NCI-H2029 treated with DMSO at 0.1 percent for 48 hours (cell line): ENCODE measurements around the gene RNASE8.

Source experiments
- DNase-seq: peaks from one replicate; lab custom pipeline; 2025; lab: John Stamatoyannopoulos, UW

RNASE8 gene

GRCh38 chr14:21092273-21093011, 34.8 kb downstream of the RNASE8 start:
- DNase-seq = no peak

- DNase-seq = no peak
These were observed 35.4 kb downstream of the RNASE8 start for GRCh38 chr14:21093018-21093417.

- no peak for DNase-seq
These were observed 36.4 kb downstream of the RNASE8 start for GRCh38 chr14:21093769-21094681.

- DNase-seq = no peak
These were observed 38.0 kb downstream of the RNASE8 start for GRCh38 chr14:21095430-21096205.

GRCh38 chr14:21096438-21096837, 38.8 kb downstream of the RNASE8 start:
- no peak for DNase-seq

GRCh38 chr14:21096978-21097635, 39.5 kb downstream of the RNASE8 start:
- DNase-seq = no peak

GRCh38 chr14:21097636-21098075, 40.0 kb downstream of the RNASE8 start:
- no peak for DNase-seq

- no peak for DNase-seq
These were observed 40.7 kb downstream of the RNASE8 start, which contains the start of gene ZNF219 for GRCh38 chr14:21098076-21098891. Gene ZNF219, minus strand, starts transcription at chr14:21098655. Its CDS starts 5,064 bp downstream, at chr14:21093591.

- no peak for DNase-seq
These were observed 41.4 kb downstream of the RNASE8 start for GRCh38 chr14:21098892-21099595.

GRCh38 chr14:21099596-21099985, 42.0 kb downstream of the RNASE8 start:
- no peak for DNase-seq

GRCh38 chr14:21100931-21101330, 43.3 kb downstream of the RNASE8 start, which contains the start of gene TMEM253:
Gene TMEM253, plus strand, starts transcription at chr14:21101066. Its CDS starts 278 bp downstream, at chr14:21101344.
- no peak for DNase-seq

- no peak for DNase-seq
These were observed 44.3 kb downstream of the RNASE8 start for GRCh38 chr14:21101802-21102413.

- DNase-seq = no peak
These were observed 45.1 kb downstream of the RNASE8 start for GRCh38 chr14:21102521-21103410.

GRCh38 chr14:21103411-21103709, 45.7 kb downstream of the RNASE8 start:
- peak; percentile 93 for DNase-seq

- peak; percentile 76 for DNase-seq
These were observed 46.3 kb downstream of the RNASE8 start for GRCh38 chr14:21103710-21104447.

GRCh38 chr14:21104448-21105060, 46.9 kb downstream of the RNASE8 start:
- DNase-seq = peak; percentile 73

- DNase-seq = no peak
These were observed 47.5 kb downstream of the RNASE8 start for GRCh38 chr14:21105095-21105494.

GRCh38 chr14:21106176-21106497, 48.5 kb downstream of the RNASE8 start:
- no peak for DNase-seq
